ENCODE results near the gene SLC27A4.

DNA sequence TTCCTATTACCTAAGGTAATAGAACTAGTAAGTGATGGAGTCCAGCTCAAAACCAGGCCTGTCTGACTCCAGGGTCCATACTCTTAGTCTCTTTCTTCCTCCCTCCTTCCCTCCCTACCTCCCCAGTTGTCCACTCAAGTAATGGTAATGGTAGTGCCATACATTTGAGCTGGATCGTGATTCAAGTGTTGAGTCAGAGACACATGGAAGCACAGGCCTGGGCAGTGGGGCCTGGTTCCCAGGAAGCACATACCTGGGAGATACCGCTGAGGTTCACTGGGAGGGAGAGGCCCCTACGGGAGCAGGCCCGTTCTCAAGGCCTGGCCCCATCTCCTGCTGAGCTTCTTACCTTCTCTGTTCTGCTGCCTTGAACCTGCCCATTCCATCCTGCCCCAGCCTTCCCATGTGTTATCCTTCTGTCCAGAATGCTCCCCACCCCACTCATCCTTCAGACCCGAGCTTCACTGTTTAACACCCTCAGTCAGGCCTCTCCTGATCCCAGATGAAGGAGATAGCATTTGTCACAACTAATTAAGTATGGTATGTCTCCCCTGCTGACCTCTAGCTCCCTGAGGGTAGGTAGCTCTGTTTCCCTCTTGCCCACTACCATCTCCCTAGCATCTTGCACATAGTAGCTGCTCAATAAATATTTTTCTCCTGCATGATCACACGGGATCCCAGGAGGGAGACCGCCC is 44.6 kb downstream of the SLC27A4 start:
- TF ChIP-seq POLR2A (IDR thresholded peaks at IDR 0.05; ENCODE audit: low read length) (no peak), GATA1 (IDR thresholded peaks at IDR 0.05; ENCODE audit: low read depth, low read length) (no peak)

Measured in erythroblast (primary cell).